GM21515 (cell line): ENCODE data around the gene SRSF9.

ENCODE experiments used
- ATAC-seq: cut with Tn5 transposase; IDR thresholded peaks from one replicate; pipeline ENCODE4 v1.9.1; 2021; ENCODE audit not compliant: unreplicated experiment

SRSF9 gene

DNA sequence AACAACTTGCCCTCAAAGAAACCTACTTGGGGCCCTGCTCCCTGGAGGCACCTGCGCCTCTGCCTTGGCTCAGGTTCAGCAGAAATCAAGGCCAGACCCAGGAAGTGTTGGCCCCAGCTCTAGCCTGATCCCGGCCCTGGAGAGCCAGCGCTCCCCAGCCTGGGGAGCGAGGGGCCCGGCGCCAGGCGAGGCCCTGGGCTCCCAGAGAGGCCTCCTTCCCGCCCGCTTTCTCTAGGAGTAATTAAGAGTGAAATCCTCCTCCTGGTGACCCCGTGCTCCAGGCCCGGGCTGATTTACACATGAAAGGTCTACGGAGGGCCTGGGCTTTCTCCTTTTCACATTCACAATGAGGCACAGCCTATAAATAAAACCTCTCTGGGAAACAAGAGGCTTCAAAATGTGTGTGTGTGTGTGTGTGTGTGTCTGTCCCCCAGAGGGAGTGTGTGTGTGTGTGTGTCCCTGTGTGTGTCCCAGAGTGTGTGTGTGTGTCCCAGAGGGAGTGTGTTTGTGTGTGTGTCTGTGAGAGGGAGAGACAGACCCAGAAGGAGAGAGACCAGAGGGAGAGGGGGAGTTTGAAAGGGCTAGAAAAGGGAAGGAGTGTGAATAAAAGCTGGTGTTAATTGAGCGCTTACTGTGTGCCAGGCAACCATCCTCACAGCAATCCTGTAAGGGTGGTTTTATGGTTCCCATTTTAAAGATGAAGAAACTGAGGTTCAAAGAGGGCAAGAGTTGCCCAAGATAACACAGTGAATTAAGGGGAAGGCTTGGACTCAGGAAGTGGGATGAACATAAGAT is 55.5 kb downstream of the SRSF9 start:
- ATAC-seq = no peak

DNA sequence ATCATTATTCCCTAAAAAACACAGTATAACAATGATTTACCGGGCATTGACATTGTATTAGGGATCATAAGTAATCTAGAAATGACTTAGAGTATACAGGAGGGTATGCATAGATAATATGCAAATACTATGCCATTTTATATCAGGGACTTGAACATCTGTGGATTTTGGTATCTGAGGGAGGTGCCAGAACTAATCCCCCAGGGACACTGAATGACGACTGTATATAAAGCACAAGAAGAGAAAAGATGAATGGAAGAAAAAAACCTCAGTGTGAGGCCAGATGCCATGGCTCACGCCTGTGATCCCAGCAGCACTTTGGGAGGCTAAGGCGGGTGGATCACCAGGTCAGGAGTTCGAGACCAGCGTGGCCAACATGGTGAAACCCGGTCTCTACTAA is 57.1 kb downstream of the SRSF9 start:
- ATAC-seq = no peak
